SK-N-SH (cell line): Measurements from ENCODE around the gene CISD3. TPM values are rescaled to one million over a fixed set of nuclear protein-coding genes. Genes with fewer than 3 reads are reported as not detected.

Experiments
- CTCF ChIA-PET: fragments of 300-600, 350-600 bp; formaldehyde crosslinking; extraction: SDS; loops from one replicate; lab custom pipeline; 2021; lab: Yijun Ruan, JAX
- POLR2A ChIA-PET: fragments of 350-600 bp; sonication (Branson Sonifier 250); formaldehyde crosslinking; extraction: SDS; loops from one replicate; lab custom pipeline; 2020; ENCODE audit warnings: antibody characterized with exemption, inconsistent platforms; lab: Yijun Ruan, JAX
- DNase-seq: peaks from one replicate; pipeline ENCODE4 v3.0.0; 2012
- H2AFZ ChIP-seq: fragments of 200-600 bp; sonication (generic); 2 replicates; pipeline ENCODE4 v1.8.1; 2016; ENCODE audit warnings: antibody characterized with exemption, mild to moderate bottlenecking, low read depth
- H3F3A ChIP-seq: fragments of 200-600 bp; sonication (generic); replicated peaks from 2 replicates; pipeline ENCODE3; 2016; ENCODE audit warnings: antibody characterized with exemption, mild to moderate bottlenecking; ENCODE audit not compliant: insufficient read depth
- H3K27ac ChIP-seq, 2 experiments: fragments of 200-500 bp in 1 of 2; fragments of 200-600 bp in 1 of 2; sonication (Bioruptor generic) in 1 of 2; sonication (generic), shearing (Covaris generic) in 1 of 2; 2 replicates each; pipeline versions ENCODE4 v1.5.1 to v1.6.1; 2014 to 2016; ENCODE audit warnings: low read depth in 2 of 2, inconsistent platforms in 1 of 2, low read length in 1 of 2, mild to moderate bottlenecking in 1 of 2, mixed read lengths in 1 of 2
- H3K27me3 ChIP-seq: fragments of 200-600 bp; sonication (generic), shearing (Covaris generic); 2 replicates; pipeline ENCODE4 v1.6.1; 2016; ENCODE audit warnings: mixed run types; ENCODE audit not compliant: insufficient read depth
- H3K36me3 ChIP-seq, 2 experiments: fragments of 200-500 bp in 1 of 2; fragments of 200-600 bp in 1 of 2; sonication (Bioruptor generic) in 1 of 2; sonication (generic) in 1 of 2; replicated peaks in 1 of 2; 2 replicates each; pipeline versions ENCODE3 to v1.5.1; 2014 to 2016; ENCODE audit warnings: low read length in 1 of 2, mild to moderate bottlenecking in 1 of 2; ENCODE audit not compliant: insufficient read depth in 2 of 2, control insufficient read depth in 1 of 2
- H3K4me1 ChIP-seq, 2 experiments: fragments of 200-500 bp in 1 of 2; fragments of 200-600 bp in 1 of 2; sonication (Bioruptor generic) in 1 of 2; sonication (generic), shearing (Covaris generic) in 1 of 2; 2 replicates each; pipeline versions ENCODE4 v1.5.1 to v1.6.1; 2014 to 2016; ENCODE audit warnings: low read depth in 1 of 2, low read length in 1 of 2, mixed run types in 1 of 2; ENCODE audit not compliant: insufficient read depth in 2 of 2, control insufficient read depth in 1 of 2
- H3K4me2 ChIP-seq: fragments of 200-600 bp; sonication (generic), shearing (Covaris generic); 2 replicates; pipeline ENCODE4 v1.6.1; 2017; ENCODE audit warnings: mixed run types
- H3K4me3 ChIP-seq, 2 experiments: fragments of 200-500 bp in 1 of 2; fragments of 200-600 bp in 1 of 2; sonication (Bioruptor generic) in 1 of 2; sonication (generic), shearing (Covaris generic) in 1 of 2; 2 replicates each; pipeline versions ENCODE4 v1.5.1 to v1.8.1; 2014 to 2016; ENCODE audit warnings: low read depth in 2 of 2, inconsistent platforms in 1 of 2, low read length in 1 of 2, mild to moderate bottlenecking in 1 of 2, mixed read lengths in 1 of 2, moderate library complexity in 1 of 2
- H3K79me2 ChIP-seq: fragments of 200-600 bp; sonication (generic); 2 replicates; pipeline ENCODE4 v1.8.1; 2017; ENCODE audit warnings: mild to moderate bottlenecking; ENCODE audit not compliant: insufficient read depth
- H3K9ac ChIP-seq: fragments of 200-600 bp; sonication (generic); 2 replicates; pipeline ENCODE4 v1.6.1; 2017; ENCODE audit warnings: mixed run types
- H3K9me2 ChIP-seq: fragments of 200-600 bp; sonication (generic); 2 replicates; pipeline ENCODE4 v1.6.1; 2017; ENCODE audit warnings: mixed run types
- H3K9me3 ChIP-seq: fragments of 200-600 bp; sonication (generic); 2 replicates; pipeline ENCODE4 v1.6.1; 2017; ENCODE audit warnings: mixed run types, mild to moderate bottlenecking, moderate library complexity
- H4K20me1 ChIP-seq: fragments of 200-600 bp; sonication (generic); 2 replicates; pipeline ENCODE4 v1.6.1; 2017; ENCODE audit warnings: mild to moderate bottlenecking, mixed run types; ENCODE audit not compliant: insufficient read depth
- CHD2 ChIP-seq: fragments of 150-350 bp; IDR thresholded peaks from 2 replicates; pipeline ENCODE4 v1.6.1; 2018; ENCODE audit warnings: low read length; ENCODE audit not compliant: partially characterized antibody
- CTCF ChIP-seq: fragments of 200-600 bp; sonication (generic); IDR thresholded peaks from 2 replicates; pipeline ENCODE4 v1.6.1; 2017; ENCODE audit warnings: antibody characterized with exemption, mild to moderate bottlenecking, moderate library complexity
- ELF1 ChIP-seq: IDR thresholded peaks from 2 replicates; pipeline ENCODE4 v1.4.0; 2012
- EP300 ChIP-seq, 2 experiments: IDR thresholded peaks; 2 replicates each; pipeline versions ENCODE4 v1.4.0 to v1.6.1; 2012; ENCODE audit warnings: borderline replicate concordance in 1 of 2, low read depth in 1 of 2, low read length in 1 of 2
- FOSL2 ChIP-seq: IDR thresholded peaks from 2 replicates; pipeline ENCODE4 v1.4.0; 2012; ENCODE audit warnings: low read depth, mild to moderate bottlenecking, moderate library complexity, borderline replicate concordance
- FOXM1 ChIP-seq: IDR thresholded peaks from 2 replicates; pipeline ENCODE4 v1.4.0; 2012; ENCODE audit warnings: low read depth, mild to moderate bottlenecking
- GABPA ChIP-seq: IDR thresholded peaks from 2 replicates; pipeline ENCODE4 v1.4.0; 2012; ENCODE audit warnings: low read depth, mild to moderate bottlenecking
- GATA2 ChIP-seq: sonication (generic); formaldehyde crosslinking; IDR thresholded peaks from 2 replicates; pipeline ENCODE4 v1.5.0; 2020; ENCODE audit warnings: mild to moderate bottlenecking, missing genetic modification reagents
- IRF3 ChIP-seq: fragments of 150-350 bp; IDR thresholded peaks from 2 replicates; pipeline ENCODE4 v1.6.1; 2016; ENCODE audit warnings: mild to moderate bottlenecking, low read depth, low read length
- JUND ChIP-seq: IDR thresholded peaks from 2 replicates; pipeline ENCODE4 v1.4.0; 2012
- MAX ChIP-seq: IDR thresholded peaks from 2 replicates; pipeline ENCODE4 v1.4.0; 2012; ENCODE audit warnings: low read depth
- MXI1 ChIP-seq: IDR thresholded peaks from 2 replicates; pipeline ENCODE4 v1.6.1; 2012; ENCODE audit warnings: mild to moderate bottlenecking, low read depth, low read length, improper control_type of control experiment
- NFIC ChIP-seq: IDR thresholded peaks from 2 replicates; pipeline ENCODE4 v1.4.0; 2012; ENCODE audit warnings: borderline replicate concordance
- NRF1 ChIP-seq: IDR thresholded peaks from 2 replicates; pipeline ENCODE4 v1.6.1; 2012; ENCODE audit warnings: low read depth, mild to moderate bottlenecking, low read length
- PBX3 ChIP-seq: IDR thresholded peaks from 2 replicates; pipeline ENCODE4; 2012
- POLR2AphosphoS5 ChIP-seq: IDR thresholded peaks from 2 replicates; pipeline ENCODE4 v1.6.1; 2012; ENCODE audit warnings: low read depth, low read length
- RAD21 ChIP-seq: IDR thresholded peaks from 2 replicates; pipeline ENCODE4 v1.6.1; 2012; ENCODE audit warnings: mild to moderate bottlenecking, low read length
- SIN3A ChIP-seq: IDR thresholded peaks from 2 replicates; pipeline ENCODE4 v1.6.1; 2012; ENCODE audit warnings: low read depth, mild to moderate bottlenecking, low read length, moderate library complexity, borderline replicate concordance
- TAF1 ChIP-seq: IDR thresholded peaks from 2 replicates; pipeline ENCODE4 v1.6.1; 2012; ENCODE audit warnings: low read depth, mild to moderate bottlenecking, low read length, moderate library complexity, borderline replicate concordance
- TCF12 ChIP-seq: IDR thresholded peaks from 2 replicates; pipeline ENCODE4 v1.4.0; 2012
- TEAD4 ChIP-seq: IDR thresholded peaks from 2 replicates; pipeline ENCODE4 v1.4.0; 2012; ENCODE audit warnings: mild to moderate bottlenecking, borderline replicate concordance; ENCODE audit not compliant: insufficient read depth
- USF1 ChIP-seq: IDR thresholded peaks from 2 replicates; pipeline ENCODE4 v1.4.0; 2012; ENCODE audit warnings: low read depth, borderline replicate concordance
- USF2 ChIP-seq: fragments of 150-350 bp; IDR thresholded peaks from 2 replicates; pipeline ENCODE4 v1.6.1; 2017; ENCODE audit warnings: antibody characterized with exemption, low read length, low read depth, borderline replicate concordance
- YY1 ChIP-seq: IDR thresholded peaks from 2 replicates; pipeline ENCODE4 v1.4.0; 2012; ENCODE audit warnings: low read depth, mild to moderate bottlenecking
- WGBS: methylation state at CpG from one replicate; pipeline ENCODE4 v1.1.6; 2017; ENCODE audit warnings: low lambda C conversion rate; 5-methylcytosine and 5-hydroxymethylcytosine counted together
- polyA plus RNA-seq, 3 experiments: library from polyadenylated mRNA; depleted of rRNA; stranded (reverse); fragments of >200 nt; gene quantifications; 2 replicates each; pipeline ENCODE4 v1.2.3, GENCODE V29; 2012

The CISD3 gene
- polyA plus RNA-seq, 1 of the 3 experiments (the other 2 are of a cell fraction), result 16.5 TPM

- TF ChIP-seq CTCF (no peak), YY1 (peak; percentile 51; the same call in 1 of the 2 replicates), EP300 (IDR thresholded peaks at IDR 0.05; ENCODE audit: borderline replicate concordance in 1 of 2, low read depth in 1 of 2, low read length in 1 of 2) (no peak), FOSL2 (peak; percentile 55; the same call in 1 of the 2 replicates), GATA2 (CRISPR knock-in tag) (no peak), RAD21 (no peak), TEAD4 (peak; percentile 85), NFIC (no peak), NRF1 (no peak)
Measured at GRCh38 chr17:38751808-38752307, 21.7 kb downstream of the CISD3 start (continued).

- peaks cover 61% of the 10 kb centered on the region for H3K79me2 ChIP-seq
- TF ChIP-seq POLR2AphosphoS5, result peak; percentile 66
- peak; percentile 51 for TF ChIP-seq TAF1
- TF ChIP-seq CHD2, result peak; percentile 95
- TF ChIP-seq JUND, result no peak
- no peak for TF ChIP-seq TCF12
- peak; percentile 62 for TF ChIP-seq NRF1
- TF ChIP-seq ELF1, result peak; percentile 98
- peak; percentile 94; the same call in 1 of the 2 replicates for TF ChIP-seq SIN3A
- peak; percentile 99 for TF ChIP-seq MAX
- TF ChIP-seq USF1, result peak; percentile 87
- TF ChIP-seq FOXM1, result no peak
- peak; percentile 92 for TF ChIP-seq GABPA
- peak; percentile 59; the same call in 1 of the 2 replicates for TF ChIP-seq YY1
- peak; percentile 57; the same call in 1 of the 2 replicates for TF ChIP-seq USF2
- TF ChIP-seq TEAD4, result no peak
- TF ChIP-seq IRF3, result peak; percentile 88
- peak; percentile 99 for TF ChIP-seq MXI1
- peak; percentile 100 for TF ChIP-seq PBX3
- TF ChIP-seq, all 33 proteins: peak for 14
- peak within 1 kb of the TSS; percentile 87 for H2AFZ ChIP-seq
- H3K27me3 ChIP-seq, result no peaks in the 10 kb centered on the region
- H3K4me3 ChIP-seq, result peak within 1 kb of the TSS; percentile 91 to 93
- peak within 1 kb of the TSS; percentile 74 to 98 for H3K27ac ChIP-seq
- peaks cover 0 to 20% of the 10 kb centered on the region in 2 experiments; a peak in 1 of 4 replicates for H3K4me1 ChIP-seq
- ChIA-PET CTCF (interaction anchor here (0.7 to 3.7 kb wide), 6 partner anchors 9 to 401 kb away, joined by 3 to 30 read pairs (median 4); no protein-coding TSS in a partner anchor), POLR2A (interaction anchor here (0.5 to 2.7 kb wide), 6 partner anchors 10 to 96 kb away, joined by 3 to 12 read pairs (median 4); no protein-coding TSS in a partner anchor)
- peak; percentile 91 for DNase-seq
- no peaks in the 10 kb centered on the region for H3K9me2 ChIP-seq
- WGBS, result under 1% methylated on average over 38 of the region's 44 CpGs
- H3F3A ChIP-seq, result peaks cover 3% of the 10 kb centered on the region
- H3K9ac ChIP-seq, result peak within 1 kb of the TSS; percentile 78
- H4K20me1 ChIP-seq, result no peaks in the 10 kb centered on the region
- H3K36me3 ChIP-seq, result peaks cover 11 to 24% of the 10 kb centered on the region in 2 experiments
- H3K9me3 ChIP-seq, result no peaks in the 10 kb centered on the region
- peak within 1 kb of the TSS; percentile 100 for H3K4me2 ChIP-seq
Measured at GRCh38 chr17:38752308-38753070, 22.3 kb downstream of the CISD3 start, which contains the start of gene PSMB3. TSS of gene PSMB3 (plus strand) at chr17:38752741. CDS start at chr17:38752827, 86 bp downstream.
